Measurements from ENCODE around the gene LRRFIP2. TPM values are rescaled to one million over a fixed set of nuclear protein-coding genes. Genes with fewer than 3 reads are reported as not detected.

Gene LRRFIP2
- total and polyA plus RNA-seq, 2 donors (not counting 1 experiment from before 2014, with no cell fraction given) = 83.7 to 149 TPM

- no peak overlapping the region for H2AFZ ChIP-seq (ENCODE audit: low read length)
- H3K4me2 ChIP-seq (ENCODE audit: extremely low read depth, insufficient read depth, low read length) = no peak overlapping the region
- no peak overlapping the region for H3K4me3 ChIP-seq (replicated peaks in 1 of 4; ENCODE audit: control extremely low read depth in 1 of 4, insufficient read depth in 1 of 4, low read depth in 3 of 4, low read length in 4 of 4)
- no peaks in the 10 kb centered on the region for H3K9me3 ChIP-seq (ENCODE audit: control insufficient read depth, insufficient read depth, low read depth, low read length)
- peaks cover 3% of the 10 kb centered on the region for H3K36me3 ChIP-seq (ENCODE audit: control insufficient read depth, insufficient read depth, low read length)
- no peaks in the 10 kb centered on the region for H3K4me1 ChIP-seq (ENCODE audit: control insufficient read depth, extremely low read depth, insufficient read depth, low read length)
- H3K9ac ChIP-seq (ENCODE audit: insufficient read depth, low read length) = no peak overlapping the region
- TF ChIP-seq, protein P1, sequence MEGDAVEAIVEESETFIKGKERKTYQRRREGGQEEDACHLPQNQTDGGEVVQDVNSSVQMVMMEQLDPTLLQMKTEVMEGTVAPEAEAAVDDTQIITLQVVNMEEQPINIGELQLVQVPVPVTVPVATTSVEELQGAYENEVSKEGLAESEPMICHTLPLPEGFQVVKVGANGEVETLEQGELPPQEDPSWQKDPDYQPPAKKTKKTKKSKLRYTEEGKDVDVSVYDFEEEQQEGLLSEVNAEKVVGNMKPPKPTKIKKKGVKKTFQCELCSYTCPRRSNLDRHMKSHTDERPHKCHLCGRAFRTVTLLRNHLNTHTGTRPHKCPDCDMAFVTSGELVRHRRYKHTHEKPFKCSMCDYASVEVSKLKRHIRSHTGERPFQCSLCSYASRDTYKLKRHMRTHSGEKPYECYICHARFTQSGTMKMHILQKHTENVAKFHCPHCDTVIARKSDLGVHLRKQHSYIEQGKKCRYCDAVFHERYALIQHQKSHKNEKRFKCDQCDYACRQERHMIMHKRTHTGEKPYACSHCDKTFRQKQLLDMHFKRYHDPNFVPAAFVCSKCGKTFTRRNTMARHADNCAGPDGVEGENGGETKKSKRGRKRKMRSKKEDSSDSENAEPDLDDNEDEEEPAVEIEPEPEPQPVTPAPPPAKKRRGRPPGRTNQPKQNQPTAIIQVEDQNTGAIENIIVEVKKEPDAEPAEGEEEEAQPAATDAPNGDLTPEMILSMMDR (conservative IDR thresholded peaks at IDR 0.05 in 1 of 2, IDR thresholded peaks at IDR 0.05 in 1 of 2; ENCODE audit: low read depth in 1 of 2, low read length in 2 of 2) = no peak
- TF ChIP-seq EZH2 (IDR thresholded peaks at IDR 0.05; ENCODE audit: low read length, missing control alignments) = no peak
- DNase-seq (ENCODE audit: low read depth in 2 of 2) = peak in 1 of 2 donors; percentile 29
- H3K27me3 ChIP-seq (ENCODE audit: control insufficient read depth, insufficient read depth, low read length) = no peaks in the 10 kb centered on the region
- no peaks in the 10 kb centered on the region for H4K20me1 ChIP-seq (ENCODE audit: control insufficient read depth, extremely low read depth, insufficient read depth, low read length)
- no peak overlapping the region for H3K27ac ChIP-seq (ENCODE audit: insufficient read depth, low read length)
- H3K79me2 ChIP-seq (ENCODE audit: control insufficient read depth, insufficient read depth, low read length) = peaks cover 2% of the 10 kb centered on the region
Observed at GRCh38 chr3:37086918-37087317, 87.5 kb downstream of the LRRFIP2 start.

- no peak for DNase-seq (ENCODE audit: low read depth in 2 of 2)
- Histone ChIP-seq H3K27ac (ENCODE audit: insufficient read depth, low read length) (no peak overlapping the region), H3K36me3 (ENCODE audit: control insufficient read depth, insufficient read depth, low read length) (peaks cover 3% of the 10 kb centered on the region), H3K79me2 (ENCODE audit: control insufficient read depth, insufficient read depth, low read length) (peaks cover 2% of the 10 kb centered on the region), H3K4me2 (ENCODE audit: extremely low read depth, insufficient read depth, low read length) (no peak overlapping the region), H3K4me1 (ENCODE audit: control insufficient read depth, extremely low read depth, insufficient read depth, low read length) (no peaks in the 10 kb centered on the region), H2AFZ (ENCODE audit: low read length) (no peak overlapping the region), H3K9me3 (ENCODE audit: control insufficient read depth, insufficient read depth, low read depth, low read length) (no peaks in the 10 kb centered on the region), H3K9ac (ENCODE audit: insufficient read depth, low read length) (no peak overlapping the region), H4K20me1 (ENCODE audit: control insufficient read depth, extremely low read depth, insufficient read depth, low read length) (no peaks in the 10 kb centered on the region), H3K4me3 (replicated peaks in 1 of 4; ENCODE audit: control extremely low read depth in 1 of 4, insufficient read depth in 1 of 4, low read depth in 3 of 4, low read length in 4 of 4) (no peak overlapping the region), H3K27me3 (ENCODE audit: control insufficient read depth, insufficient read depth, low read length) (no peaks in the 10 kb centered on the region)
- TF ChIP-seq EZH2 (IDR thresholded peaks at IDR 0.05; ENCODE audit: low read length, missing control alignments) = no peak
- TF ChIP-seq, protein P1 (conservative IDR thresholded peaks at IDR 0.05 in 1 of 2, IDR thresholded peaks at IDR 0.05 in 1 of 2; ENCODE audit: low read depth in 1 of 2, low read length in 2 of 2) = no peak
Observed at GRCh38 chr3:37082317-37082716, 92.1 kb downstream of the LRRFIP2 start.

- peaks cover 8% of the 10 kb centered on the region for H3K4me1 ChIP-seq (ENCODE audit: control insufficient read depth, extremely low read depth, insufficient read depth, low read length)
- peaks cover 5% of the 10 kb centered on the region for H3K36me3 ChIP-seq (ENCODE audit: control insufficient read depth, insufficient read depth, low read length)
- H3K27ac ChIP-seq (ENCODE audit: insufficient read depth, low read length) = no peak overlapping the region
- no peaks in the 10 kb centered on the region for H4K20me1 ChIP-seq (ENCODE audit: control insufficient read depth, extremely low read depth, insufficient read depth, low read length)
- no peak for TF ChIP-seq EZH2 (IDR thresholded peaks at IDR 0.05; ENCODE audit: low read length, missing control alignments)
- TF ChIP-seq, protein P1 (conservative IDR thresholded peaks at IDR 0.05 in 1 of 2, IDR thresholded peaks at IDR 0.05 in 1 of 2; ENCODE audit: low read depth in 1 of 2, low read length in 2 of 2) = no peak
- no peaks in the 10 kb centered on the region for H3K9me3 ChIP-seq (ENCODE audit: control insufficient read depth, insufficient read depth, low read depth, low read length)
- H3K79me2 ChIP-seq (ENCODE audit: control insufficient read depth, insufficient read depth, low read length) = no peaks in the 10 kb centered on the region
- no peak overlapping the region for H3K4me3 ChIP-seq (replicated peaks in 1 of 4; ENCODE audit: control extremely low read depth in 1 of 4, insufficient read depth in 1 of 4, low read depth in 3 of 4, low read length in 4 of 4)
- DNase-seq (ENCODE audit: low read depth in 2 of 2) = peak in 1 of 2 donors; percentile 58
- H3K9ac ChIP-seq (ENCODE audit: insufficient read depth, low read length) = no peak overlapping the region
- H3K4me2 ChIP-seq (ENCODE audit: extremely low read depth, insufficient read depth, low read length) = no peak overlapping the region
- H2AFZ ChIP-seq (ENCODE audit: low read length) = no peak overlapping the region
- no peaks in the 10 kb centered on the region for H3K27me3 ChIP-seq (ENCODE audit: control insufficient read depth, insufficient read depth, low read length)
Observed at GRCh38 chr3:37075955-37076354, 98.4 kb downstream of the LRRFIP2 start.

Measured in fibroblast of lung (primary cell).